Forelimb muscle (tissue), 1 donor: ENCODE data around the gene MTHFR. TPM values are rescaled to one million over a fixed set of nuclear protein-coding genes. Genes with fewer than 3 reads are reported as not detected.

ENCODE experiments used
- polyA plus RNA-seq: library from polyadenylated mRNA; unstranded; fragments of 120-200 nt; gene quantifications from one replicate; pipeline ENCODE4 v1.2.1, GENCODE V29; 2013; ENCODE audit not compliant: insufficient read length

The MTHFR gene
- polyA plus RNA-seq, 1 donor, result 38.7 TPM

Other genes starting within 250 kb of the MTHFR start
- 0.32 TPM for gene FBXO2, start 151.5 kb downstream of the MTHFR start, polyA plus RNA-seq
- gene FBXO44, start 151.1 kb downstream of the MTHFR start, polyA plus RNA-seq, result 4.9 TPM
- 2.9 TPM for gene FBXO6, start 141.8 kb downstream of the MTHFR start, polyA plus RNA-seq
- gene MAD2L2, start 124.8 kb downstream of the MTHFR start, polyA plus RNA-seq, result 27.2 TPM
- gene DRAXIN, start 114.3 kb downstream of the MTHFR start, polyA plus RNA-seq, result 0.37 TPM
- gene AGTRAP, start 69.8 kb downstream of the MTHFR start, polyA plus RNA-seq, result 18.2 TPM
- gene C1orf167, start 43.8 kb downstream of the MTHFR start, polyA plus RNA-seq, result 12.1 TPM
- 13.0 TPM for gene CLCN6, start 227 bp upstream of the MTHFR start, polyA plus RNA-seq
- 2.1 TPM for gene NPPA, start 41.8 kb upstream of the MTHFR start, polyA plus RNA-seq
- gene NPPB, start 53.0 kb upstream of the MTHFR start, polyA plus RNA-seq, result not detected
- gene KIAA2013, start 120.5 kb upstream of the MTHFR start, polyA plus RNA-seq, result 32.5 TPM
- gene PLOD1, start 128.8 kb upstream of the MTHFR start, polyA plus RNA-seq, result 146 TPM
- gene MFN2, start 174.5 kb upstream of the MTHFR start, polyA plus RNA-seq, result 74.4 TPM
- 18.8 TPM for gene MIIP, start 213.5 kb upstream of the MTHFR start, polyA plus RNA-seq